ENCODE results near the gene APOBEC4.
"Not testable (repeated sequence)": the region's sequence is repeated elsewhere in the genome, so short reads cannot be mapped to it uniquely, and the experiment has no call there.

The APOBEC4 gene

DNA sequence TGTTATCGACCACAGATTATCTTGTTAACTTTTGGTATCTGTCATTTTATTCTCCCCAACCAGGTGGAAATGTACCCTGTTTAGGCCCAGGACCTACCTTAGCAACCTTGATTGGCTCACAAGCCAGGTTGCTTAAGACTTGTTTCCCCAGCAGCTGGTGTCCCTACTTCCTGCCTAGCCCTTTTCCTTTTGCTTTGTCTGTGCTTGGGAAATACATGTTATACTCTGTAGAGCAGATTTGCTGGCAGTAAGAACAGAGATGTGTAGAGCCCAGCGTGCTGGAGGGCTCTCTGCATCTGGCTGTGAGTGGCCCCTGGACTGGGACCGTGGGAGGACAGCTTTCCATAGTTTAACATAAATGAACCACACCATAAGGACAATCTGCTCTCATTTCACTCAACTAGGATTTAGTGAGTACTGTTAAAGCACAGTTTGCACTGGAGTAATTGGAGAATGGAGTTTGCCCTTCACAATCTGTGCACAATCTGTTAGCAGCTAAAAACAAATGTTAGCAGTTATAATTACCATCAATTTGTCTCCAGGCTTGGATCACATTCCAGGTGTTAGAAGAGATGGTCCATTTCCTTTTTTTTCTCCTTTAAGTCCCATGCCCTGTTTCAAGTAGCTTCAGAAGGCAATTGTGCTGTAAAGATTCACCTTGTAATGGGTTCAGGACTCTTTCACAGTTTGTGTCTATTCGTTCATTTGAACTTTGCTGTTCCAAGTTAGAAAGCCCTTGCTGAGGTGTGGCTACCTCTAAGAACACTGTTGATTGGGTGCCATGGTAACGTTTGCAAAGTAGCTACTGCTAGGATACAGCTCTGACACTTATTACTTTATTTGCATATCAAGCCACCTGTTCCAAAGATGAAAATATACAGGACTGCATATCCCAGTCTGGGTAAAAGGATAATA, at the start of gene APOBEC4:
TSS of gene APOBEC4 (minus strand) at position 770 of the 915 bp plus-strand sequence. CDS start 4,535 bp downstream, outside the sequence.
- no peak for DNase-seq

GRCh38 chr1:183702813-183703198, 49.7 kb upstream of the APOBEC4 start:
- DNase-seq: no peak

GRCh38 chr1:183702087-183702812, 49.1 kb upstream of the APOBEC4 start:
- no peak for DNase-seq

DNA sequence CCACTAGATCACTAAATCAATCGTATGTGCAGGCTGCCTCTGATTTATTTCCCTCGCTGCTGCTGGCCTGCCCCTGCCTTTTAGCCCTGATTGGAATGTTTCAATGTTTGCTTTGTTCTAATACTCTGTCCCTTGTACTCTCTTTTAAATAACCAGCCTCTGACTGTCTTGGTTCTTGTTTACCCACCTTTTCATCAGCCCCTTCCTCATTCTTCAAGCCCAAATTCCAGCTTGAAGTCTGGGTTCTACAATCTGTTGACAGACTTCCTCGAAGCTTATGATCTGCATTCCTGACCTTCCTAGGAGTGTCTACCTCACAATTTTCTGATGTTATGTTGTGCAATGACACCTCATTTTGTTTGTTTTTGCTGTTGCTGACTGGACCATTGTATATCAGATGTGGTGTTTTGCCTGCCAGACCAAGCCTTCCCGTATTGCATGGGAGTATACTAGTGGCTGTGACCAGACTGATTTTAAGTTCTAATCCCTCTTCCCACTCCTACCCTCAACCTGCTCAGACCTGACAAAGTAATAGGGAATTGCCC, 46.6 kb upstream of the APOBEC4 start:
- no peak for DNase-seq

GRCh38 chr1:183697814-183698590, 44.9 kb upstream of the APOBEC4 start:
- no peak for DNase-seq

- no peak for DNase-seq
Observed at GRCh38 chr1:183696981-183697380, 43.9 kb upstream of the APOBEC4 start.

DNA sequence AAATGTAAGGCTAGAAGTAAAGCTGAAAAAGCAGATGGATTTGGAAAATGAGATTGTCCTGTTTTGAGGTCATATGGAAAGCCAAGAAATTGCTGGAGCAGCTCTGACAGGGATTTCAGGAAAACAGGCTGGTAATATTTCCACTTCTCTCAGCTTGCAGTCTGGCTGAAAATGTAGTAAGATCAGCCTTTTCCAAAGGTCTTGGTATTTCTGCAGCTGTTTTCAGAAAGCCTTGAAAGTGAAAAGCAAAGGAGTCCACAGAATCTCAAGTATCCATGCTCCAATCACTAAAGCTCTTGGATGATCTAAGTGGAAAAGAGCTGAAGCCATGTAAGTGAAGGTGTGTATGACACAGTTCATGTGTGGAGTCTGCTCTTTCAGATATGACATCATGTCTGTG, 41.6 kb upstream of the APOBEC4 start:
- DNase-seq: no peak

- DNase-seq: no peak
Observed at GRCh38 chr1:183694066-183694465, 41.0 kb upstream of the APOBEC4 start.

GRCh38 chr1:183693521-183693920, 40.4 kb upstream of the APOBEC4 start:
- DNase-seq: no peak

GRCh38 chr1:183689762-183690204, 36.7 kb upstream of the APOBEC4 start:
- peak; percentile 9 for DNase-seq

DNA sequence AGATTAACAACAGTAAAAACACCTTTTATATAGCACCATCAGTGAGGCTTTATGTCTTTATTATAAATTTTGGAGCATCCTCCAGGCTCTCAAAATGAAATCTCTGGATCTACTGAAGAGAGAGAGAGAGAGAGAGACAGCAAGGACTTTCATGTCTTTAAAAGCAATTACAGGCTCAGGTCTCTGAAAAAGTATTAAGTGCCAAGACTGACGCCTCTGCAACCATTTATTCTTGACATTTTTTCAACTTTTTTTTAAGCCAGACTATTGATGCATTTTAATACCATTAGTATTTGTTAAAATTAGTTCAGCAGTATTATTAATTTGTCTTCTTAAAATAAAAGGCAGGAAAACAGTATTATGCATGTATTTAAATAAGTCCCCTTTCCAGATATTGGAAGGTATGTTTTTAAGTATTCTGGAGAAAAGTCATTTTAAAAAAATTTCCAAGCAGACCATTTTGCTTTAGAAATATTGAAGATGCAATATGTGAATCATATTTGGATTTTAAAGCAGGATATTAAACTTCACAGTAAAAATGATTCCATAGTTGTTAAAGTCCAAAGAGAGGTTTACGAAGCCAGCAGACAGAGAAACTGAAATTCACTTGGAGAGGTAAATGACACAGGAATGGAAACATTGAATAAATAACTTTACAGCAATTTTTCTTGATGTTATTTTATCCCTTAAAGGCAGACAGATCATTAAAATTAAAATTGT, 35.4 kb upstream of the APOBEC4 start:
- no peak for DNase-seq

DNA sequence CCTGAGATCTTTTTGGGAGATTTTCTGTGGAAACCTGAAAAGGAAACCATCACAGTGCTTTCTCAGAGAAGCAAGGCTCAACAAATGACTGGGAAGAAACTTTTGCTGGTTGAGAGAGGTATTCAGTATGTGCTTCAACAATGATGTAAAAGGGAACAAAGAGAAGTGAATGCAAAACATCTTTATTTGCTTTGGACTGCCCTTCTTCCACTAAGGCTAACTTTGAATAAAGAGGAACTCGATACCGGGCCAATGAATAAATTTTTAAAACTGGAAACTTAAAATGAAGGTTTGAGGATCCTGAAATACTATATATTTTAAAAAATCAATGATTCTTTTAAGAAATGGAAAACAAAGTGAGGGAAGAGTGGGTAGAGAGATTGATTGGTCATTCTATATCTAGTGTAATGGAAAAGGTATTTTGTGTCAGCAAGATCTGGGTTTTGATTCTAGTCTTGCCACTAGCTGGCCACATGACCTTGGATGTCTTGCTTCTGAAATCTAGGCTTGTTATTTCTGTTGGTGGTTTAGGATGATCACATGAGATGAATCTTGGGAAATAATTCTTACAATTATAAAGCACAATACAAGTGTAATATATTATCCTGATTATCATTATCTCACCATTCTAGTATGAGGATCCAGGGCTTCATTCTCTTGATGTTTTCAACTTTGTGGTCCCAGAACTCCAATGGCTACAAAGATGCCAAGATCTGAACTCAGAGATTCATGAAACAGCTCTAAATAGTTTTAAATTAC, 34.6 kb upstream of the APOBEC4 start:
- no peak for DNase-seq

GRCh38 chr1:183686229-183686628, 33.1 kb upstream of the APOBEC4 start:
- DNase-seq: no peak

DNA sequence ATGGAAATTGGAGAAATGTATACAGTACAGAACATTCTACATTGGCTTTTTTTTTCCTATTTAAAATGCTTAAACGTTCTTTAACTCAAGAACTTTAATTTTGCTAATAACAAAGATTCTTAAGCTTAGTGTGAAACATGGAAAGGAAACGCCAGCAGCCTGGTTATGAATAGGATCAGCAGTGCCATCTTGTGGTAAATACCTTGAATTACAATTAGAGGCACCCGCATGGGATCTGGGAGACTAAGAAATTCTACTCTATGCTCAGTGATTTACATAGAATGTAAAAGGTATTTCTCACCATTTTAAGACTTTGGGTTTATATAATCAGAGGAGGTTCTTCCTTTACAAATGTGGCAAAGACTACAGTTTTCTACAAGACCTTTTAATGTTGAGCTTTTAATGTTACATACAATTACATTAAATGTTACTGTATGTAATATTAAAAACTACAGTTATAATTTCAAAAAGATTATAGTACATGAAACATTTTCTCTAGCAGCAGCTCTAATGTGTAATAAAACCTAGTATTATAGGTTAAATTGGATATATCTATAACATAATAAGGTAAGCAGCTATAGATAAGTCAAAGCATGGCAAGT, 32.1 kb upstream of the APOBEC4 start:
- peak; percentile 82 for DNase-seq

GRCh38 chr1:183679363-183679762, 26.2 kb upstream of the APOBEC4 start:
- DNase-seq: not testable (repeated sequence)

DNA sequence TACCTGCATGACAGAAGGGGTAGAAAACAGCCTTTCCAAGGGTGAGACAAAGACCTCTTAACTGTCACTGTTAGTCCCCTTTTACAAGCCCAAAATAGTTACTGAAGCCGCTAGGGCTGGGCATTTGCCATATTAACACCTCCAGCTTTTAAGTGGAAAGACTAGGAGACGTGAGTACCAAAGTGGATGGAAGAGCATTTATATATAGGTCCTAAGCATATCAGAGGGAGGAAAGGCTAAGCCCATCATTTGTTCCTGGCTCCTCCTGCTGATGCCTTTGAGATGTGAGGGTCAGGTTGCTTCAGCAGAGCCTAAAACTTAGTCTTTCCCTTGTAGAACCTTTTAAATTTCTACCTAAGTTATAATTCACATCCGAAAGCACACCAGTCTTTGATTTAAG, 25.7 kb upstream of the APOBEC4 start:
- no peak for DNase-seq

GRCh38 chr1:183676586-183677189, 23.6 kb upstream of the APOBEC4 start:
- DNase-seq: no peak

DNA sequence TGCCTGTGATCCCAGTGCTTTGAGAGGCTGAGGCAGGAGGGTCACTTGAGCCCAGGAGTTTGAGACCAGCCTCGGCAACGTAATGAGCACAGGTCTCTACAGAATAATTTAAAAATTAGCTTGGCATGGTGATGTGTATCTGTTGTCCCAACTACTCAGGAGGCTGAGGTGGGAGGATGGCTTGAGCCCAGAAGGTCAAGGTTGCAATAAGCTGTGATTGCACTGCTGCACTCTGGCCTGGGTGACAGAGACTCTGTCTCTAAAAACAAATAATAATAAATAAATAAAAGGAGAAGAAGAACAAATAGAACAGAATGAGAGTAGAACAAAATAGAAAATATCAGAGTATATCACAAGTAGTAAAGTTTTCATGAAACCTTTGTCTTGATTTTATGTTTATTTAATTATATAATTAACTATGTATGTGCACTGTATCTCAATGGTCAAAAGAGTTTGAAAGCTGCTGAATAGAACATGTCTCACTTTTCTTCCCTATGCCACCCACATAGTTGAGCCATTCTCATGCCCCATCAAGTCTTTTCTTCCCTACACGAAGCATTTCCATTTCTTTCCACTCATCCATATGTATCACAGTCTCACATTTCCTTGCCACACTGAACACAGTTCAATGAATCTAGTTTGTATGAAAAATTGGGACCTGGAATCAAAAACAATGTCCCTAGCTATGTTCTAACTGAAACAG, 22.9 kb upstream of the APOBEC4 start:
- DNase-seq: no peak

- DNase-seq: no peak
Observed at GRCh38 chr1:183675381-183675780, 22.3 kb upstream of the APOBEC4 start.

DNA sequence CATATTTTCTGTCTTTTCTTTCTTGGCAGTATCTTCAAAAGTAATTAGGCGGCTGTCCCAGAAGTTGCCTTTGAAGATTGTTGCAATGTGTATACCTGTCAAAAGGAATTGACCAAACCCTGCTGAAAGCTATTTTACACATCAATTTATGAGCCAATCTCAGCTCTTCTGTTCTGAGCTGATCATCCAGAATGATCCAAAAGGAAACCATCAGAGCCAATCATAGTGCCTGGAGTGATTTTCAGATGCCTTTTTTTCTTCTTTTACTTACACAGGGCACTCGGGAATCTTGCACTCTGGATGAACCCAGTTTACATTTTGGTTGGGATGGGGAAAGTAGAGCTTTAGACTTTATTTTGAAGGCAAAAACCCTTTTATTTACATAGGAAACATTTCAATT, 21.8 kb upstream of the APOBEC4 start:
- no peak for DNase-seq

Measured in hematopoietic multipotent progenitor cell treated with erythropoietin and hydrocortisone succinate and interleukin-3 and kit ligand, for 4 days (in vitro differentiated cells).